Nucleus accumbens (tissue), 56 donors: ENCODE measurements around the gene POLL.
"Not testable (repeated sequence)": the region's sequence is repeated elsewhere in the genome, so short reads cannot be mapped to it uniquely, and the experiment has no call there.

Source experiments
- DNase-seq, 56 donors: peaks; one replicate each; lab custom pipeline; 2025; lab: John Stamatoyannopoulos, UW

Gene POLL

DNA sequence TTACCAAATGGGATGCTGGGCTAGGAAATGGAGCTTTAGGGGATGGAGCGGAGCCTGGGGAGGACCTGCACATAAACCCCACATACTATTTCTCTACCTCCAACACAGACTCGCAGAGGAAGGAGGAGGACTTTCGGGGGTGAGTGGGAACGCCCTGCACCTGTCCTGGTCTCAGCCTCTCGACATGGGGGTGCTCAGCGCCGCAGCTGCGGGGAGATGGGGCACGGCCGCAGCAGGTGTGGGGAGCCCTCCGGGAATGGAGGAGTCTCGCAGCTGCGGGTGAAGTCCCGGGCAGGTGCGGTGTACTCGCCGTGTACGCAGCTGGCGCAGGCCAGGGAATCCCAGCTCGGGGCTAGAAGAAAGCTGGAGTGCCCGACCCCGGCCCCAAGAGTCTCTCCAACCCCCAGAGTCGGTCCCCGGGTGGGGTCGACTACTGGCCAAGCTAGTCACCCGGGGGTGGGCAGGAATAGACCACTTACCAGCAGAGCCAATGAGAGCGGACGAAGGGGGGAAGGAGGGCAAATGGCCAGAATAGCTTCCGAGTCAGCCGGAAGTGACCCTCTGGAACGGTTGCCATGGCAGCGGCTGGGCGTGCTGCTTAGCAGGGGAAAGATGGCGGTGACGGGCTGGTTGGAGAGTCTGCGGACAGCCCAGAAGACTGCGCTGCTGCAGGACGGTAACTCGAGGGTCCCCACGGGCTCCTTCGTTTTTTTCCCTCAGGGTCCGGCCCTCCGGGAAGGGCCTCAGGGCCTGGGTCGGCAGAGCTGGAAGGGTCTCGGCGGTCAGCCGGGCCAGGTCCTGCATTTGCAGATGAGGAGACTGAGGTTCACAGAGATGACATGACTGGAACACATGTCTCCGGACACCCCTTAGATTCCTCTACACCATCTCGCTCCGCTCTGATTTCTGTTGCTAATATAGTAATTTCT, at the start of gene POLL, which contains the start of gene DPCD:
POLL (minus strand) TSS at position 533 of the 929 bp plus-strand sequence. CDS start 897 bp downstream, outside the sequence.
DPCD (plus strand) TSS at position 597 of the 929 bp plus-strand sequence; CDS start at position 613, 16 bp downstream.
- DNase-seq: peak; percentile 47 to 98 (median 90)

DNA sequence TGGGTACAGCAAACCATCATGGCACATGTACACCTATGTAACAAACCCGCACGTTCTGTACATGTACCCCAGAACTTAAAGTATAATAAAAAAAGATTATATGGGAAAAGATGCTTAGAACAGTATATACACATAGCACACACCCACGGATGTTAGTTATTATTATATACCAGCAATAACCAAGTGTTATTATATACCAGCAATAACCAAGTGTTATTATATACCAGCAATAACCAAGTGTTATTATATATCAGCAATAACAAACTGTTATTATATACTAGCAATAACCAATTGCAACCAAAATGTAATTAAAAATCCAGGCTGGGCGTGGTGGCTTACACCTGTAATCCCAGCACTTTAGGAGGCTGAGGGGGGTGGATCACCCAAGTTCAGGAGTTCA, 45.5 kb upstream of the POLL start:
- DNase-seq: not testable (repeated sequence)

DNA sequence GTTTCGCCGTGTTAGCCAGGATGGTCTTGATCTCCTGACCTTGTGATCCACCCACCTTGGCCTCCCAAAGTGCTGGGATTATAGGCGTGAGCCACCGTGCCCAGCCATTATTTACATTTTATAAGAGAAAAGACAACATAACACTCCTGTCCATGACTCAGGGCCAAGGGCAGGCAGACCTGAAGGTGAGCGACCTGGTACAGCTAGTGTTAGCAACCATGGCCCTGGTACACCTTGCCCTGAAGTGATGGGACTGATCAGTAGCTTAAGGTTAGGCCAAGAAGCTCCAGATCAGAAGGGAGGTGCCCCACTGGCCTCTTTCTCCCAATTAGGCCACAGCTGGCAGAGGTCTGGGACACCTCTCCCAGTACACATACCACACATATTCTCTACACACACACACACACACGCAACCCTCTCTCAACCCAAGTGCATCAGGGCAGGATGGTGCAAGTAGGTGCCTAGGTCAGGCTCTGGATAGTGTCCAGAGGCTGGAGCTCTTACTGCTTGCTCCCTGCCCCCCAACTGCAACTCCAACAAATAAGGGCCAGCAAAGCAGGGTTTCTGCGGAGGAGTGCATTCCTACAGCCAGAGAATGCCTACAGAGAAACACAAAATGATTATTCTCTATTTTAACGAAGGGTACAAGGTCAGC, 43.9 kb upstream of the POLL start:
- no peak for DNase-seq

DNA sequence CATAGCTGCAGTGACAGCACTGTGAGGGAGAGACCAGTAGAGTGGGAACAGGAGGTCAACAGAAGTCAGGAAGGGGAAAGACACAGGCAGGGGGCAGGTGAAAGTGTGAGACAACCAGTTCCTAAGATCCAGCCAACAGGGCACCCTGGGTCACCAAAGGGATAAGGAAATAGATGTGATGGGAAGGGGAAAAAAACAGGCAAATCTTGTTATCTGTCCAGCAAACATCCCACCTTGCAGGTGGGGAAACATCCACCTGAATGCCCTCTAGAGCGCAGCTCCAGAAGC, 42.5 kb upstream of the POLL start:
- no peak for DNase-seq

DNA sequence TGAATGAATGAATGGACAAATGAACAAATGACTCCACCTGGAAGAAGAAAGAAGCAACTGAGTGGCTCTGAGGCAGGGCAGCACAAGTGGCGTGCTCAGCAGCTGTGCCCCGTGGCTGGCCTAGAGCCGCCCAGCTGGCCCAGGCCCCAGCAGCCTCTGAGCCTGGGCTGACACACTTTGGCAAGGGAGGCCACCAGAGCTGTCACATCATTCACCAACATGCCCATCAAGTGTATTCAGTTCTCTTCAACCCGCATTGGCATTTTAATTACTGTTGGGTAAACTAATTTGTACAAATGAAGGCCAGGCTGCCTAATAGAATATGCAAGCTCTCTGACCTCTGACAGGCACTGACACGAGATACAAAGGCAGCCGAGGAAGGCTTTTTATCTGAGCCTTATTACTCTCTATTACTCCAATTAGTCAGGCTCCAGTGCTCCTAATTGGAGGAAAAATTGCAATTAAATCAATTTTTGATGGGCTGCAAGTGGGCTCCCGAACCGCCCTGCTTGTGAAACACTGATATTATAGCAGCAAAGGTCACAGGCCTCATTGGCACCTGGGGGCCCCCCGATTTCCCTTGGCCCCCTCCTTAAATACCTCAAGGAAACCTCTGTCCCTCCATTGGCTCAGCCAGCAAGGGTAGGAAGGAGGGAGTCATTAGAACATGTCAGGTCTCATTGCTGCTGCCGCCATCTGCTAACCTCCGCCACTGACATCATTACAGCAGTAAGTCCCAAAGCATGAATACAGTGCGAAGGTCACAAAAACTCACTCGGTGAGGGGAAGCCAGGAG, 42.0 kb upstream of the POLL start:
- peak in 41 of 56 donors; percentile 11 to 75 (median 41) for DNase-seq

DNA sequence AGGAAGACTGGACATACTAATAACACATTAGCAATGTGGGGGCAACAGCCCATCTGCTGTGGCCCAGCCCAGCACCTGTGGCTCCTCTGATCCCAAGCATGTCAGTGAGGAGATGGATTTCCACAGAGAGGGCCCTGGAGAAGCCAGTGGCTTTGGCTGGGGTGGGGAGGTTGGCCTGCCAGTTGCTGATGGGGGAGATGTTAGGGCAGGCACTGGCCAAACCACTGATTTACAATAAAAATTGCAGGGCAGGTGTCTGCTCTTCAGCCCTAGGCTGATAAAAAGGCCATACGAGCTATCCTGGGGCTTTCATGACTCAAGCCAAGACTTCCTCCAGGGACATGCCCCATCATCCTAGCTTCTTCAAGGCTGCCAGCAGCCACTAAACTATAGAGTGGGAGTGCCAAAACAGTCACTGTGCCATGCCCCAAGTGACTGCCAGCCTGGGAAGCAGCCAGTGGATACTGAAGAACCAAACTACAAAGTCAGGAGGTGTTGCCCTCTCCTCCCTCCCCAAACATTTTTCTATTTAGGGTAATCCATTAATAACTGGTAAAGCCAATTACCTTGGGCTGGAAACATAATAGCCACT, 37.9 kb upstream of the POLL start:
- no peak for DNase-seq

DNA sequence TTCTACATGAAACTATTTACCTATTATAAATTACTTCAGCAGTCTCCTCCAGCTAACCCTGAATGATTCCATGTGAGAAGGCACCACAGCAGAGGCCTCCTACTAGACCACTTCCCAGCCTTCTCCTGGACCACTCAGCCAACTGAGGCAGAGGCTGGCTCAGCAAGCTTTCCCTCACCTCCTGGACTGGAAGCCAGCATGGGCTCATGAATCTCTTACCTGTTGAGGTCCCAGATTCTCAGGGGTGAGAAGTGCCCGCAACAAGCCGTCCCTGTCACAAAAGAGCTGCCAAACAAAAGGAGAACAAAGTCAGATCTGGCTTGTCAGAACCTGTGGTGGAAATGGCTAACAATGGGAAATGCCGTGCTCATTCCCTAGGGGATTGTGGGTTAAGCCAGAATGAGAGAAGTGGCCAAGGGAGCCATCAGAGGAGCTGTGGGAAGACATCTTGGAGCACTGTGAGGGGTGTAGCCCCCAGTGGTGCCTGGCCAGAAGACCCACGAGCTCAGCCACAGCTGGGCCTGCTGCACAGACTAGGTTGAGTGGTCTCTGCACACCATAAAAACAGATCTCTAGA, 36.6 kb upstream of the POLL start:
- DNase-seq: no peak

DNA sequence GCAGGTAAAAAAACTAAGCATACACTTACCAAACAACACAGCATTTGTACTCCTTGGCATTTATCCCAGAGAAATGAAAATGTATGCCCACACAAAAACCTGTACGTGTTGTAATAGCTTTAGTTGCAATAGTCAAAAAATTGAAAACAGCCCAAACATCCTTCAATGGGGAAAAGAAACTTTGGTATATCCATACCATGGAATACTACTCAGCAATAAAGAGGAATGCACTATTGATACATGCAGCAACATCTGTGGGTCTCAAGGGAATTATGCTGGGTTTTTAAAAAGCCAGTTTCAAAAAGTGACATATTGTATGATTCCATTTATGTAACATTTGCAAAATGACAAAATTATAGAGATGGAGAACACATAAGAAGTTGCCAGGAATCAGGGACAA, 35.5 kb upstream of the POLL start:
- no peak for DNase-seq

DNA sequence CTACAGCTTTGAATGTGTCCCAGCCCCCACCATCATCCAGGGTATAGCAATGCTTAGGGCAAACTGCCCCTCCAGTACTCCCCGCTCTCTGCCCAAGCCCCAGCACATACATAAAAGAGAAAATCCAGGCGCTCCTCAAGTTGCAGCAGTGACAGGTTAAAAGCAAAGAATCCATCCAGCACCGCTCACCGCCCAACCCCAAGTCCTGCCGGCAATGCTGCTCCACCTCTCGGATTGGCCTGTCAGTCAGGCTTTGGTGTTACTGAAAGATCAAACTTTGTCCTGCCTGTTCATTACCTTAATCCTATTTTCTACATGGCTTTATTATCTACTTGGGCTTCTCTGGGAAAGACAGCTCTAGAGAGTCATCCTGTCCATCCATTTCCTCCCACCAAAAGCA, 31.9 kb upstream of the POLL start:
- DNase-seq: no peak

DNA sequence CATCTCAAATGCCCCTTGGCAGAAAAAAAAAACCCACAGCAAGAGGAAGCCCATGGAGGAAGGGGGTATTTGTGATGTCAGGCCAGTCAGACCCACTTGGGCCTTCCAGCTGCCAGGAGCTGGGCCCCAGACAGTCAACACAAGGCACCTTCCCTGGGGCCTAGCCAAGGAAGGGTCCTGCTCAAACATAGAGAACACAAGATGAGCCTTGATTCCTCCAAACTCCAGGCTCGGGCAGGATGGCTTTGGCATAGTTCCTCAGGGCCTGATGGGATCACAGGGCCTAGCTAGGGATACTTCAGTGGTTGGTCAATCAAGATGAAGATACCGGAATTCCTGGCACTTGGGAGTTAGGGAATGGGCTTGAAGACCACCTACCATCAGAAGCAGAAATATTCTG, 30.8 kb upstream of the POLL start:
- DNase-seq: no peak

DNA sequence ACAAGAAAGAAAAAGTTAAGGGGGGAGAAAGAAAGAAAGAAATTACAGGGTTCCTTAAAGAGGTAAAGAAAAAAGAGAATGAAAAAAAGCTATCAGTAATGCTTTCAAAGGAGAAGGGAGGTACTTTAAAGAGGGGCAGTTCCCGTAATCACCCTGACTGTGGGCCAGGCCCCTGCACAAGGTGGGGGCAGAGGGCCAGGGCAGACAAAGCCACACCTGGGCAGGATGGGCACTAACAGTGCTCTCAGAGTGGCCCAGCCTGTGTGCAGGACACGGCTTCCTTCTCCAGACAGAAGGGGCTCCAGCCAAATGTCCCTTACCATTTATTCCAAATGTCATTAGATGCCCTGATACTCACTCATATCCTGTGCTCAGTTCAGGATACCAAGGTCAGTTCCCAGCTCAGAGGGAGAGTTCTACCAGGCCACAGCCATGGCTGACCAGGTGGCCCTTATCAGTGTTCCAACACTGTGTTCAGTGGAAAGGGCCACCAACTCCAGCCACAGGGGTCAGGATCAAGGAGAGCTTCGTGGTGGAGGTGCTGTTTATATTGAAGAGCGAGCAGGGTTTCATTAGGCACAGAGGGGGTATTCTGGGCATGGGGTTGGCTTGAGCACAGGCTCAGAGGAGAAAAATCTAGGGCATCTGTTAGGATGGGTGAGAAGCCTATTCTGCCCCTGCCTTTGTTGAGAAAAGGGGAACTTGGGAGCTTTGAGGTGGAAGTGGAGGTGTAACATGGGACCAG, 29.9 kb upstream of the POLL start:
- DNase-seq: no peak

DNA sequence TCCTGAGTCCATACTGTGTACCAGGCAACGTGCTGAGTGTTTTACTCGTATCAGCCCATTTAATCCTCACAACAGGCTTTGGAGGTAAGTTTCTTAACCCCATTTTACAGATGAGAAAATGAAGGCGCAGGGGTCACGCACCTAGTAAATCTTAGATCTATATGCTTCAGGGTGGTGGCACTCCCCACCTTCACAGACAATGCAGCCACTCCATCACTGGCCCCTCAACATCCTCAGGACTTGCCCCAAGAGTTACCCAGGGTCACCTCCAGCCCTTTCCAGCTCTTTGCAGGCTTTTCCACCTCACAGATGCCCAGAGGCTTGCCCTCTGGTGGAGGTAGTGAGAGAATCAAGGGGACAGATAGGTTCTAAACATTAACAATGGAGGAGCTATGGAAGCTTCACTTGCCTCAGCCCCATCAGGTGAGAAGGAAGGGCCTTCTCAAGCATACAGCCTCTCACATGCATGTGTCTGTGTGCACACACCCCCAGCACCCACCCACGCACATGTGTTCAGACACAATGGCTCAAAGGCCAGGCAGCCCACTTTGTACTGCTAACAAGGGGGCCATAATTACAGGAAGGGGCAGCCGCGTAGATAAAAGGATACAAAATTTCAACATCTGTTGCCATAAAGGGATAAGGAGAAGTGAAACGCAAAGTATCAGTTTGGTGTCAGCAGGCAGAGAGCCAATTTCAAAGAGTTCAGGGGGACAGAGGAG, 29.2 kb upstream of the POLL start:
- no peak for DNase-seq

DNA sequence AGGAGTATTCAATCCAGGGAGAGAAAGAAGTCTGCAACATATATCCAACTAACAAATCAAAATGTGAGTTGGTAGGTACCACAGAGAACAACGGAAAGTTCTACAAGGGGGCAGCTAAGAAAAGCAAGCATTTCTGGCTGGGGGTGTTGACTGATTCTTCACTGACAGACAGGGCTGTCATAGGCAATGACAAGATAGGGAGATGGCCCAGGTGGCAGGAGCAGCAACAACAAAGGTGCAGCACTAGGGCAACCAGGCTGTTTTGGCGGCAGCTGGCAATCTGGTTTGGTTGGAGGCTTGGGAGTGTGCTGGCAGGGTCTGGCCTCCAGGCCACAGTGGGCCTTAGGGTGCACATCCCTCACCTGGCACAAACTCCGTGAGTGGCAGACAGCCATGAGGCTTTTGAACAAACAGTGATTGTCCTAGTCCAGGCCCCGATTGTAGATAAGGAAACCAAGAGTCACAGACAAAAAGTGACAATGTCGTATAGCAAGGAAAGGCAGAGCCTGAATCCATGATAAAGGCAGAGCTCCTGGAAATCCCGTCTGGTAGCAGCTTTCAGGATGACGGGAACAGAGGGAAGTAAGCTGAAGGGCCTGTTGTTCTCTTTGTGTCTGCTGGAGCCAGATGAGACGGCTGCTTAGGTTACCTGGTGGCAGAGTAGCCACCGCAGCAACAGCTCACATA, 28.5 kb upstream of the POLL start:
- DNase-seq: no peak

DNA sequence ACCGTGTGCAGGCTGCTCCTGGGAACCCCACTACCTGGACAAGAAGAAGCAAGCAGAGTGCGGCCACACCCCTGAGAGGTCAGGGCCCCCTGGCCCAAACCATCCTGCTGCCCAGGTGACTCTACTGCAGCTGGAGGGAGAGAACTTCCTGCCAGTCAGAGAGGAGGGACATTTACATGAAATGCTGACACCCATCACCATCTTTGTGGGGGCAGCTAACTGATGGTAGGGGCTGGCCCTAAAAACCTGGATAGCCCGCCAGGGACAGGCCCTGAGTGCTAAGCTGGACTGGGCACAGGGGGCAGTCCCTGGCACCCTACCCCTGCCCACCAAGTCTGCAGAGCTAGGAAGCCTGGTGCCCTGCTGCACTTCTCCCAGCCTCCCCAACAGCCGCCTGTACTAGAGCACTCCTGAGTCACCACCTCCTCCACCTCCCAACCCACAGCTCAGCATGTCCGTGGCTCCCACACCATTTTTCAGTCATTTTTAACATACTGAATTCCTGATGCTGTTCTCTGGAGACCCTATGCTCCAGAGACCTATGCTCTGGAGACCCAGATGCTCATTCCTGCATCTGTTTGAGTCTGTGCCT, 27.6 kb upstream of the POLL start:
- peak in 8 of 56 donors; percentile 3 to 42 (median 18) for DNase-seq

DNA sequence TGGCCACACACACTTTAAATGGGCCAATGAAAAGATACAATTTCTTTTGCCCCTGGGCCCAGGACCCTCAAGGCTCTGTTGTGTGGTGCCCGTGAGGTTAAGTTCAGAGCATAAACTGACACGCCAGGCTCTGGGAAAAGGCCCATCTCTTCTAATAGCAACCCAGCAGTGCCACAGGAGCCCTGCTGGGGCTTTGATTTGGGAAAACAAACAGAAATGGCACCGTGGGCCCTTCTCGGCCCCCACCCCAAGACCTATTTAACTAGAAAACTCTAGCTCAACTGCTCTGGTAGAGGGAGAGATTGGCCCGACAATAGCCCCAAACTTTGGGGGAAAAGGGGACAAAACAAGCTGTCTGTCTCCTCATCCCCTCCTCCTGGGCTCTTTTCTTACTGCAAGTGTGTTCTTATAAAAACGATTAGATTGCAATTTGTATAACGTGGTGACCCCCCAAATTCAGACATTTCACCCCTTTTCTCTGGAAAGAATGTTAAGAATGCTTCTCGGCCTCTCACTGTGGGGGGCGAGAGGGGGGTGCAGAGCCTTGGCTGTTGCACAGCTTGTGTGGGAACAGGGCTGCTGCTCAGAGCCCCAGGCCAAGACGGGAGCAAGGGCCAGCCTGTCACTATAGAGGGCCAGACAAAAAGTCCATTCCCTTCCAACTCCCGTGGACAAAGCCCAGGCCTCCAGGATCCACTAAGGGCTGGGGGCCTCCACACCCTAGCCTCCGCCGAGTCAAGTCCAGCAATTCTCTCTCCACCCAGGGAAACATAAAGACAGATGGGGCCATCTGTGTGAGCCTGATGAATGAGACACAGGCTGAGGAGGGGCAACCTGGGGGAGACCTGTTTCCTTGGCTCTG, 26.8 kb upstream of the POLL start:
- no peak for DNase-seq

DNA sequence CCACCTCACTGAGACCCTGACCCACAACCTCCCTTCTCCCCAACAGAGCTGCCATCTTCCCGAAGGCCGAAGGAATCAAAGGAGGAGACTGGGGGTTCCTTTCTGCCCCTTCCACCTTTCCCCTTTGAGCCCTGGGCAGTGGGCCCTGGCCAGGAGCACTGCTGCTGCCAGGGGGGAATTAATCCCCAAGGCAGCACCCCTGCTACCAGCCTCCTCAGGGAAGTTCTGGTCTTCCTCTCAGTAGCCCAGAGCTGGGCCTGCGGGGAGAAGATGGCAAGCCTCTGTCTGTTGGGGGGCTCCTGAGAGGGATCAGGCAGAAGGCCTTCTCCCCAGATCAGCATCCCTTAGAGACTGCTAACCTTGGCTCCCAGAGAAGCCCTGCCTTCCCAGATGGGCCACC, 25.6 kb upstream of the POLL start:
- DNase-seq: peak in 1 of 56 donors; percentile 15

DNA sequence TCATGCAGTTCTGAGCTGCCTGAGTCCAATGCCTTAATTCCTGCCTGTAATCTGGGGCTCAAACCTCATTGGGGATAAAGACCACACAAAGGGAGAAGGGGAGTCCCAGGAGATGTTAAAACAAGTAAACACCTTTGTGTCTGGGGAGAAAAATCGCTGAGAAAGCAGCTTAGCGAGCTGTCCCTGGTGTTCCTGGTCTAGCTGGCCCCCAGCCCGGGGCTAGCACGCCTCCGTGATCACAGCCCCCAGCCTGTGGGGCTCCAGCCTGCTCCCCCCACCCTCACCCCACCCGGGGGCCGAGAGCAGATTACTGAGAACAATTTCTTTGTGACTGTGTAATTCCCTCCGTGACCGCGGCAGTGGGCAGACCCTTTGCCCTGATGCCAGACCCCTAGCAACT, 24.8 kb upstream of the POLL start:
- DNase-seq: peak in 1 of 56 donors; percentile 20
